ENCODE results near the gene NAT16. TPM values are rescaled to one million over a fixed set of nuclear protein-coding genes. Genes with fewer than 3 reads are reported as not detected.

NAT16 gene
- total and polyA plus RNA-seq, 2 of the 13 experiments (the other 11 are each of a cell fraction or from before 2014, with no cell fraction given), result 0.04 TPM; not detected in 1

- TF ChIP-seq ZNF3 (CRISPR knock-in tag; IDR thresholded peaks at IDR 0.05) (no peak), ZFP91 (CRISPR knock-in tag; IDR thresholded peaks at IDR 0.05; ENCODE audit: borderline replicate concordance) (peak; percentile 64; the same call in 1 of the 2 replicates), ZSCAN29 (CRISPR knock-in tag; conservative IDR thresholded peaks at IDR 0.05) (no peak), ZNF597 (CRISPR knock-in tag; IDR thresholded peaks at IDR 0.05) (no peak), REST (IDR thresholded peaks at IDR 0.05; ENCODE audit: borderline replicate concordance in 1 of 2, low read depth in 1 of 2, low read length in 2 of 2) (no peak; a peak in 1 of 4 replicates), SCMH1 (CRISPR knock-in tag; IDR thresholded peaks at IDR 0.05; ENCODE audit: borderline replicate concordance) (no peak), ZNF75D (CRISPR knock-in tag; IDR thresholded peaks at IDR 0.05; ENCODE audit: borderline replicate concordance) (no peak), IRX3 (CRISPR knock-in tag; IDR thresholded peaks at IDR 0.05; ENCODE audit: borderline replicate concordance, low read depth) (0 out of 2 replicates have a peak, but pooled peaks have one; percentile 34), CBX1 (IDR thresholded peaks at IDR 0.05; ENCODE audit: low read depth) (no peak), DNMT3B (CRISPR knock-in tag; conservative IDR thresholded peaks at IDR 0.05) (no peak), ZNF598 (CRISPR knock-in tag; IDR thresholded peaks at IDR 0.05; ENCODE audit: borderline replicate concordance) (no peak), YEATS4 (CRISPR knock-in tag; IDR thresholded peaks at IDR 0.05; ENCODE audit: borderline replicate concordance) (peak; percentile 83; the same call in 1 of the 2 replicates), RORA (CRISPR knock-in tag; IDR thresholded peaks at IDR 0.05) (no peak), SOX5 (CRISPR knock-in tag; IDR thresholded peaks at IDR 0.05; ENCODE audit: borderline replicate concordance) (peak; percentile 13; the same call in 1 of the 2 replicates), HOXA3 (CRISPR knock-in tag; IDR thresholded peaks at IDR 0.05) (peak; percentile 55), ZBTB14 (CRISPR knock-in tag; IDR thresholded peaks at IDR 0.05) (no peak), MTA1 (CRISPR knock-in tag; IDR thresholded peaks at IDR 0.05; ENCODE audit: borderline replicate concordance) (no peak), MBNL3 (CRISPR knock-in tag; conservative IDR thresholded peaks at IDR 0.05) (no peak)
- TF ChIP-seq, protein P1, sequence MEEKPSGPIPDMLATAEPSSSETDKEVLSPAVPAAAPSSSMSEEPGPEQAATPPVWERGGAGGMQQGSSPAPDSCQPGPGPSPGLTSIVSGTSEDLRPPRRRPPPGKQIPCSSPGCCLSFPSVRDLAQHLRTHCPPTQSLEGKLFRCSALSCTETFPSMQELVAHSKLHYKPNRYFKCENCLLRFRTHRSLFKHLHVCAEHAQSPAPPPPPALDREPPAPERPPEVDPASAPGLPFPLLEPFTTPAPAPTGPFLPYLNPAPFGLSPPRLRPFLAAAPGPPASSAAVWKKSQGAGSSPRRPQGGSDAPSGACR (CRISPR knock-in tag; IDR thresholded peaks at IDR 0.05), result no peak
Measured at GRCh38 chr7:101201695-101202602, 21.9 kb upstream of the NAT16 start (continued).
